ENCODE results near the gene MN1.

The MN1 gene

GRCh38 chr22:27800250-27801201, 1.0 kb downstream of the MN1 start:
- DNase-seq (ENCODE audit: low read depth in 3 of 3), result no peak

GRCh38 chr22:27799827-27800249, 1.7 kb downstream of the MN1 start:
- DNase-seq (ENCODE audit: low read depth in 3 of 3), result no peak

DNA sequence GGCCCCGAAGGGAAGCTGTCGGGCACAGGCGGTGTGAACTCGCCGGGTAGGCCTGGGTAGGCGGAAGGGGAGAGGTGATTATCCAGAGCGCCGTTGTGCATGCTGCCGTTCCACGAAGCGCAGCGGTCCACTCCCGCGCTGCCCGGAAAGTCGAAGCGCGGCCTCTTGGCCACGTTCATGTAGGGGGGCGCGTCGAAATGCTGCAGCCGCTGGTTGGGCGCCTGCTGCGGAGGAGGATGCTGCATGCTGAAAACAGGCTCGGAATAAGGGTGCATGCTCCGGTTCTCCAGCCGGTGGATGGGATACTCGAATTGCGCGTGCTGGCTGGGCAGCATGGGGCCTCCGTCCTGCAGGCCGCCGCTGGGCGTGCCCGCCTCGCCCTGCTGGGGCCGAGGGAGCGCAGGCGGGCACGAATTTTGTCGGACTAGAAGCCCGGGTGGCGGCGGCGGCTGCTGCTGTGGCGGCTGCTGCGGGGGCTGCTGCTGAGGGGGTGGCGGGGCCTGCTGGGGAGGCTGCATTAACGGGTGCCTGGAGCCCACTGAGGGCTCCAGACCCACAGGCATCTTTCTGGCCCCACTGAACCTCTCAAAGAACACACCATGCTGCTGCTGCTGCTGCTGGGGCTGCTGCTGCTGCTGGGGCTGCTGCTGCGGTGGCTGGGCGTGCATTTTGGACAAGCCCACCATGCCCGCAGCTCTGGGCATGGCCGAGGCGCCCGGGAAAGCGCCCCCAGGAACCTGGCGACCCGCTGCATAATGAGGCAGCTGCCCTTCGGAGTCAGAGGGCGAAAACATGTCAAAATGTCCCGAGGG, 2.3 kb downstream of the MN1 start:
- DNase-seq (ENCODE audit: low read depth in 3 of 3), result no peak

DNA sequence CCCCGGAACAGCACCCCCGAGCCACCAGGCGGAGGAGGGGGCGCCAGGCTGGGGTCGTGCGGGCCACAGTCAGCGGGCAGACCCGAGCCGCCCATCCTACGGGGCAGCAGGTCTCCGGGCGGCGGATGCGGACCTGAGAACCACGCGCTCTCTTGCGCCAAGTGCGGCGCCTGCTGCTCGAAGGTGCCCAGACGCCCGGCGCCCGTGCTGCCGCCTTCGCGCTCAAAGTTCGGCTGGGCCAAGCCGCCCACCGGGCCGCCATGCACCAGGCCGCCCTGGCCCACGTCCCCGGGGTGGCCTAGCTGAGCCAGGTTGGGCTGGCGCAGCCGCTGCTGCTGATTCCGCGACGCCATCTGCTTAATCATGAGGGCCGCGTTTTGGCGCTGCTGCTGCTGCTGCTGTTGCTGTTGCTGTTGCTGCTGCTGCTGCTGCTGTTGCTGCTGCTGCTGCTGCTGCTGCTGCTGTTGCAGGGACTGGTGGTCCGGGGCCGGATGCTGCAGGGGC, 3.0 kb downstream of the MN1 start:
- no peak for DNase-seq (ENCODE audit: low read depth in 3 of 3)

DNA sequence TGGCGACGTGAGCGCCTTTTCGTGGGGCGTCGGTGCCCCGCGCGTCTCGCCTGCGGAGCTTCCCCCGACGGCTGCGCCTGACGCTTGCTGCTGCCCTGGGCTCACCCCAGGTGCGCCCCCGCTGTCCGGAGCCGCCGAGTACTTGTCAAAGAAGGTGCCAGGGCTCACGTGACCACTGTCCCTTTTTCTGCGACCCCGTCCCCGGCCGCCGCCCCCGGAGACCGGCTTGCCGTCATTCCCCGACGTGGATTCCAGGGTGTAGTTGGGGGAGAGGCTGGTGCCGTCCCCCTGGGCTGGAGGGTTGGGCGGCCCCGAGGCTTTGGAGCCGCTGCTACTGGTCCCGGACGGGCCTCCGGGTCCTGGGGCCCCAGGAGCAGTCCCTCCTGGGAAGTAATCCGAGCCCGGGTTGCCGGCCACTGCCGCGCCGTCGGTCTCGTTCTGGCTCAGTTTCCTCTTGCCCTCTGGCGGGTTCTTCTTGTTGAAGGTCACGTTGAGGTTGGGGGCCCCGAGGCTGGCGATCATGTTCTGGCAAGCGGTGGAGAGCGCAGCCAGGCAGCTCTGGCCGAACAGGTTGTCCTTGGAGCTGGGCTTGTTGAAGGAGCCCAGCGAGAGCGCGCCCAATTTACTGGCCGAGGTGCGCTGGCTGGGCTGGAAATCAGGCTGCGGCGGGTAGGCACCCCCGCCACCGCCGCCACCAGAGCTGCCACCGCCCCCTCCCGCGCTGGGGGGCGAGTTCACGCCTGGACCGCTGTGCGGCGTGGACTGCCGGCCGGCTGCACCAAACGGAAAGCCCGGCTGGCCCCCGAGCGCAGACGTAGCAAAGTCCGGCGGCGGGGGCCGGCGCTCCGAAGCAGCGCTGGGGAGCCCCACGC, 3.8 kb downstream of the MN1 start:
- no peak for DNase-seq (ENCODE audit: low read depth in 3 of 3)

DNA sequence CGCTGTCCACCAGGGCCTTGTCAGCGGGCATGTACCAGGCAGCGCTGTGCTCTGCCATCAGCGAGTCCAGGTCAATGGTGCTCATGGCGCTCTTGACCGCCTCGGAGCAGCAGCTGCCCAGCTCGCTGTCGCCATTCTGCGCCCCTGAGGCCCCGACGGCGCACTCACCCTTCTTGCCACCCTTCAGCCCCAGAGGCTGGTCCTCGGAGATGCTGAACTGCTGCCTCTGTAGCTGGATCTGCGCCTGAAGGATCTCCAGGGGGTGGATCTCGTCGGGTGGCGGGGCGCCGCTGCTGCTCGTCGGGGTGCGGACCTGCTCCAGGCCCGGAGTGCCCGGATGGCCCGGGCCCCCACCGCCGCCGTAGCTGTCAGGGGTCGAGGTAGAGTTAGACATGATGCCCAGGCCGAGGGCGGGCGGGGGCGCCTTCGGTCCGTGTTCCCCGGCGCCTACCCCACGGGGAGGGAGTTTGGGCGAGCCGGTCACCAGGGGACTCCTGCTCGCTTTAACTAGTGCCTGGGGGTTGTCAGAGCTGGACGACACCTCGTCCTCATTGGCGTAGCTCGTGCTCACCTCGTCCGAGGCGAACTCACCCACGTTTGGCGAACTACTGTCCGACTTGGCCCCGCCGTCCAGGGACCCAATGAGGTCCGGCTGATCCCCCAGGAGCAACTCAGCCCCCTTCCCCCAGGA, 4.6 kb downstream of the MN1 start:
- no peak for DNase-seq (ENCODE audit: low read depth in 3 of 3)

- DNase-seq (ENCODE audit: low read depth in 3 of 3), result no peak
Measured at GRCh38 chr22:27795696-27796517, 5.6 kb downstream of the MN1 start.

GRCh38 chr22:27795053-27795452, 6.5 kb downstream of the MN1 start:
- no peak for DNase-seq (ENCODE audit: low read depth in 3 of 3)

DNA sequence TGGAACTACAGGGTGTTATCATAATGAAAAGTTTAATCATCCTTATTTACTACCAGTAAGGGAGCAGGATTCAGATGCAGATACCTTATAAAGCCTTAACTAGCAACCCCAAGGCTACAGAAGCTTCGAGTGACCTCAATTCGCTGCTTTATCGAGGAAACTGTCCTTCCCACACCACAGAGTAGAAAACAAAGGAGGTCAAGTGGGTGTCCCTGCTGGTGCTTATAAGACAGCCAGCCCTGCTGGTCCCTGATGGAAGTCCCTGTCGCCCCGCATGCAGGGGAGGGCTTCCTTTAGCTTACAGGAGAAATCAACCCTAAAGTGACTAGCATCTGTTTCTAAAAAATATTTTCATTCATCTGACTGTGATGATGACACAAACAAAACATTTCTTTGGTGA, 7.3 kb downstream of the MN1 start:
- no peak for DNase-seq (ENCODE audit: low read depth in 3 of 3)

GRCh38 chr22:27793576-27793975, 8.0 kb downstream of the MN1 start:
- no peak for DNase-seq (ENCODE audit: low read depth in 3 of 3)

- no peak for DNase-seq (ENCODE audit: low read depth in 3 of 3)
Measured at GRCh38 chr22:27792452-27793161, 8.9 kb downstream of the MN1 start.

DNA sequence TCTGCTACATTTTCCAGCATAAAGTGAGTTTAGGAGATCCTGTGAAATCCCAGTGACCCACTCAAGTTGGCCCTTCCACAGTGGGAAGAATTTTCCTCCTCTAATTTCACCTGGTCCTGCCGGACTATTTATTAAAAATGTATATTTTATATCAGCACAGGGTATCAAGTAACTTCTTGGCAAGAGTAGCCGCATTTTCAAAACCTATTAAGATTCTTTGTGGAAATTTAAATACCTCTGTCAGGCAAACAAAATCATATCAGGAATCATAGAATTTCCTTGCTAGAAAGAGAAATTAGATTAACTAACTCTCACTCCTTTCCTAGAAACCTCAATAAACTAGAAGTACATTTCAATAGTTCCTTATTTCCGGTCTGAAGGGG, 9.7 kb downstream of the MN1 start:
- DNase-seq (ENCODE audit: low read depth in 3 of 3), result no peak

DNA sequence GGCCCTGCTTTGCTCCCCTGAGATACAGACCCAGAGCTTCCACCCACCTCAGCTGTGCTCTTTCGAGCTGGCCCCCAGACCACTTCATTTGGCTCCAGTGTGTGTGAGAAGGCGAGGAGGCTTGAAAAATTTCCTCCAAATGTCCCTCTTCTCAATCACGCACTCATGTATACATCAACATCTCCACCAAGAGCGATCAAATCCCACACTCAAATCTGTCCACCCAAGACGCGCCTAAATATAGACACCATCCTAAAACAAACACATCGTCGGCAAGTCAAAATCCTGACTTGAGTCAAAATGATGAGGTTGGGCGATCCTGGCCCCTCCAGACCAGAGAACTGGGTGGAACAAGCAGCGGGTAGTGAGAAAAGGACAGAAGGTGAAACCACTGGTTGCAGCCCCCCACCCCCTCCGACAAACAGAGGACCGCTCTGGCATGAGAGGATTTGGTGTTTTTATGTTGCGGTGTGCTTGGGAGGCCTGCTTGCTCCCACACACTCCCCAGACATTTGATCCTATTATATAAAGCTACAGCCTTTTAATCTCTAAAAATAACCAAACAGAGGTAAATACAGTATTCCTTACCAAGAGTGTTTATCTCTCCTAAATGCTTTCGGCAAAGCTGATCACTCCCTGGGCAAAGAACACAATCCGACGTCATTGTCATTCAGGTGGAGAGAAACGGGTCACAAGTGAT, 10.2 kb downstream of the MN1 start:
- DNase-seq (ENCODE audit: low read depth in 3 of 3), result no peak

DNA sequence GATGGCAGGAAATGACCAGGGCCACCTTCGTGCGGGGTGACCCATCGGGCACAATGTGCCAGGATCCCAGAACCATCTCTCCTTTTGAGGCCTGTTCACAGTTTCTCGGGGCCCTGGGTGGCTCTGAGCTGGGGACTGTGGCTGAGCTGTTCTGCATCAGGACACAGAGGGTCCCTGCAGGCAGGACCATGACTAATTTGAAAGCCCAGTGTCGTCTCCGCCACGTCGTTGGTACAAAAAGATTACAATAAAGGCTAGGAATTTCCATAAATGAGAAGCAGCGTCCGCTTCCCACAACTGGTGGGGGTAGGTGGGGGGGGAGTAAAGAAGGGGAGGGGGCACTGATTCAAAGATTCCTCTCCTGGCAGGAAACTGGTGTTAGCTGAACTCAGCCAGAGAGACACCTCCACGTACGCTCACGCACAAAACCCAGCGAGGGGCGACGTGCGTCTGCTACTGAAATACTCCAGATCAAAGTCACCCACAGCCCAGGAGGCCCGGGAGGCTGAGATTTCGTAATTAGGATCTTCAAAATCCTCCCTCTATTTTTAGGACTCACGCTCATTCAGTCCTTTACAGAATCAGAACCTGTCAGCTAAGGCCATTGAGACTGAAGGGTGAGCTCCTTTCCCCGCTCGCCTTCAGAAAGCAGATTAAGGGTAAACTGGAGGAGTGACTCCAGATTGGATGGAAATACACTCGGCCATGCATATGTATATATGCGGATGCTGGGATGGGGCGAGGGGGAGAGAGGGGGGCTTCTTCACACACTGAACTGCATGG, 11.0 kb downstream of the MN1 start:
- DNase-seq (ENCODE audit: low read depth in 3 of 3), result no peak

GRCh38 chr22:27788500-27789288, 12.9 kb downstream of the MN1 start:
- no peak for DNase-seq (ENCODE audit: low read depth in 3 of 3)

DNA sequence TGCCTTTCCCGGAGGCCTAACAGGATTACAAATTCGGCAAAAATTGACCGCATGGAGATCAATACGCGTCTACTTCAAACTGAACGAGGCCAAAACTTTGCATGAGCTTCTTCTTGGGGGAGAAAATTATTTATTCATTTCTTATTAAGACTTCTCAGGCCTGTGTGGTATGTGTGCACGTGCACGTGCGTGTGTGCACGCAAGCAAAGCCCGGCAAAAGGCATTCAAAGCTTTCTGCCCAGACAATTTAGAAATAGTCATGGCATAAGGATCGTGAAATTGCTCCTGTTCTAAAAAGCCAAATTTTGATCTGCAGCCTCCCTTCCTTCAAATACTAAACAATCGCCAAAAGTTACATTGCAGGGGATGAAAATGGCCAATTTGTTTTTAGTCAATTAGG, 14.6 kb downstream of the MN1 start:
- DNase-seq (ENCODE audit: low read depth in 3 of 3), result no peak

- DNase-seq (ENCODE audit: low read depth in 3 of 3), result no peak
Measured at GRCh38 chr22:27786291-27786932, 15.1 kb downstream of the MN1 start.
